T-cell (primary cell): ENCODE data around the gene THBS2. TPM values are rescaled to one million over a fixed set of nuclear protein-coding genes. Genes with fewer than 3 reads are reported as not detected.

ENCODE experiments used
- ATAC-seq, 4 experiments: fragments of 200-7000 bp in 3 of 4; fragments of 150-1000 bp in 1 of 4; cut with Tn5 transposase; replicated peaks in 1 of 4; 1 replicate in 3 of 4; 2 replicates in 1 of 4; pipeline ENCODE4 v1.10.0; 2021; ENCODE audit warnings: moderate library complexity in 3 of 4, mild to moderate bottlenecking in 2 of 4, moderate number of reproducible peaks in 1 of 4
- CTCF ChIA-PET, 2 donors: fragments of 300-600 bp; sonication (Branson Sonifier 250); formaldehyde crosslinking; loops; one replicate each; lab custom pipeline; 2022; ENCODE audit warnings: antibody characterized with exemption in 2 of 2; lab: Charles Lee
- POLR2A ChIA-PET, 2 donors: fragments of 300-600 bp; sonication (Branson Sonifier 250); formaldehyde crosslinking; loops; one replicate each; lab custom pipeline; 2022; ENCODE audit warnings: antibody characterized with exemption in 2 of 2; lab: Charles Lee
- DNase-seq, 35 experiments: peaks; one replicate each; pipeline versions ENCODE4 v3.0.0 to v3.0.0-alpha.2; 2013 to 2023
- H3K27ac ChIP-seq: one replicate; pipeline ENCODE4 v1.5.1; 2013; ENCODE audit warnings: low read length
- H3K27me3 ChIP-seq, 2 experiments: replicated peaks in 1 of 2; 1 replicate in 1 of 2; 2 replicates in 1 of 2; pipeline versions ENCODE4 v1.6.1 to v1.7.0; 2013; ENCODE audit warnings: low read length in 1 of 2, mixed read lengths in 1 of 2; ENCODE audit not compliant: control insufficient read depth in 2 of 2, insufficient read depth in 2 of 2; ENCODE audit errors: extremely low read depth in 1 of 2
- H3K36me3 ChIP-seq, 2 donors: 1 replicate in 1 of 2; 2 replicates in 1 of 2; pipeline versions ENCODE4 v1.6.1 to v1.7.0; 2013; ENCODE audit warnings: low read length in 1 of 2; ENCODE audit not compliant: control insufficient read depth in 2 of 2, insufficient read depth in 1 of 2; ENCODE audit errors: extremely low read depth in 1 of 2
- H3K4me1 ChIP-seq, 2 experiments: 1 replicate in 1 of 2; 2 replicates in 1 of 2; pipeline versions ENCODE4 v1.6.1 to v1.7.0; 2013; ENCODE audit warnings: low read length in 2 of 2, mixed read lengths in 1 of 2; ENCODE audit not compliant: insufficient read depth in 2 of 2, control insufficient read depth in 1 of 2; ENCODE audit errors: extremely low read depth in 1 of 2
- H3K4me3 ChIP-seq, 2 donors: 1 replicate in 1 of 2; 2 replicates in 1 of 2; pipeline versions ENCODE4 v1.5.1 to v1.7.0; 2013; ENCODE audit warnings: mild to moderate bottlenecking in 2 of 2, low read length in 1 of 2, moderate library complexity in 1 of 2; ENCODE audit not compliant: control insufficient read depth in 1 of 2; ENCODE audit errors: extremely low read depth in 1 of 2
- H3K9me3 ChIP-seq: 2 replicates; pipeline ENCODE4 v1.7.0; 2013
- H3K27ac Mint-ChIP-seq, 2 donors: one replicate each; pipeline ENCODE4 v1.8.0; 2020 to 2021; ENCODE audit warnings: mild to moderate bottlenecking in 2 of 2, mixed read lengths in 2 of 2
- H3K27me3 Mint-ChIP-seq, 2 donors: one replicate each; pipeline ENCODE4 v1.8.0; 2021 to 2022; ENCODE audit warnings: mixed read lengths in 2 of 2
- H3K36me3 Mint-ChIP-seq: one replicate; pipeline ENCODE4 v1.8.0; 2021; ENCODE audit warnings: mixed read lengths
- H3K4me1 Mint-ChIP-seq, 3 donors: one replicate each; pipeline ENCODE4 v1.8.0; 2020 to 2022; ENCODE audit warnings: mixed read lengths in 3 of 3, mild to moderate bottlenecking in 1 of 3
- H3K4me3 Mint-ChIP-seq, 3 donors: one replicate each; pipeline ENCODE4 v1.8.0; 2020 to 2022; ENCODE audit warnings: mild to moderate bottlenecking in 3 of 3, mixed read lengths in 3 of 3, moderate library complexity in 3 of 3
- H3K9me3 Mint-ChIP-seq, 3 donors: one replicate each; pipeline ENCODE4 v1.8.0; 2020 to 2022; ENCODE audit warnings: mixed read lengths in 3 of 3
- WGBS: methylation state at CpG from one replicate; pipeline ENCODE4 v1.1.5; 2013; ENCODE audit warnings: missing lambda C conversion rate; ENCODE audit not compliant: insufficient coverage; 5-methylcytosine and 5-hydroxymethylcytosine counted together
- total RNA-seq, 35 experiments: library from RNA in 6 of 35; stranded (reverse) in 6 of 35; fragments of 120-200 nt in 1 of 35; gene quantifications; one replicate each; pipeline versions ENCODE4 v1.2.1 to v1.2.4 and lab custom pipeline; 2013 to 2026

The THBS2 gene
- total RNA-seq, 5 donors from 2014 or later (not counting 1 experiment from before 2014, with no cell fraction given), result 0.09 to 0.39 (median 0.12) TPM; not detected in 2

- no peaks in the 10 kb centered on the region for H3K36me3 Mint-ChIP-seq
- 80% methylated on average over 8 of the region's 13 CpGs for WGBS
- ATAC-seq, result no peak
Measured at GRCh38 chr6:169229615-169230321, 23.9 kb downstream of the THBS2 start.

GRCh38 chr6:169227116-169227515 is 26.5 kb downstream of the THBS2 start:
- H3K4me3 Mint-ChIP-seq, result no peak overlapping the region
- H3K36me3 ChIP-seq, result no peaks in the 10 kb centered on the region
- ATAC-seq (no peak), DNase-seq (no peak)
- POLR2A ChIA-PET, result no interaction called here
- CTCF ChIA-PET, result no interaction called here
- 91% methylated on average over 10 of the region's 15 CpGs for WGBS
- no peaks in the 10 kb centered on the region for H3K4me1 ChIP-seq
- H3K9me3 Mint-ChIP-seq, result no peaks in the 10 kb centered on the region
- no peaks in the 10 kb centered on the region for H3K9me3 ChIP-seq
- H3K27ac Mint-ChIP-seq, result no peak overlapping the region
- H3K27ac ChIP-seq, result no peak overlapping the region
- no peak overlapping the region for H3K4me3 ChIP-seq
- H3K27me3 Mint-ChIP-seq, result peaks cover 14 to 18% of the 10 kb centered on the region in 2 donors
- no peaks in the 10 kb centered on the region for H3K36me3 Mint-ChIP-seq
- H3K27me3 ChIP-seq, result peaks cover 0 to 11% of the 10 kb centered on the region in 2 experiments
- H3K4me1 Mint-ChIP-seq, result no peaks in the 10 kb centered on the region

More at GRCh38 chr6:169229615-169230321, 23.9 kb downstream of the THBS2 start:
- no peak for DNase-seq
- Mint-ChIP-seq H3K4me3 (no peak overlapping the region), H3K9me3 (peaks cover 0 to 14% (median 14%) of the 10 kb centered on the region in 3 donors), H3K4me1 (no peaks in the 10 kb centered on the region), H3K27ac (no peak overlapping the region), H3K27me3 (peaks cover 12 to 14% of the 10 kb centered on the region in 2 donors)
- Histone ChIP-seq H3K4me3 (no peak overlapping the region), H3K27ac (no peak overlapping the region), H3K9me3 (no peaks in the 10 kb centered on the region), H3K4me1 (no peaks in the 10 kb centered on the region), H3K27me3 (peaks cover 0 to 3% of the 10 kb centered on the region in 2 experiments), H3K36me3 (no peaks in the 10 kb centered on the region)
- ChIA-PET POLR2A (no interaction called here), CTCF (no interaction called here)

- DNase-seq, result no peak
- Mint-ChIP-seq H3K27ac (no peak overlapping the region), H3K36me3 (no peaks in the 10 kb centered on the region), H3K27me3 (peaks cover 14 to 18% of the 10 kb centered on the region in 2 donors), H3K4me1 (no peaks in the 10 kb centered on the region), H3K9me3 (no peaks in the 10 kb centered on the region), H3K4me3 (no peak overlapping the region)
- Histone ChIP-seq H3K36me3 (no peaks in the 10 kb centered on the region), H3K4me1 (no peaks in the 10 kb centered on the region), H3K4me3 (no peak overlapping the region), H3K27me3 (peaks cover 0 to 11% of the 10 kb centered on the region in 2 experiments), H3K9me3 (no peaks in the 10 kb centered on the region), H3K27ac (no peak overlapping the region)
- ATAC-seq, result no peak
- POLR2A ChIA-PET, result no interaction called here
- WGBS, result 90% methylated on average over 2 of the region's 11 CpGs
- CTCF ChIA-PET, result no interaction called here
Measured at GRCh38 chr6:169225887-169226286, 27.8 kb downstream of the THBS2 start.

- H3K27ac Mint-ChIP-seq, result no peak overlapping the region
- H3K27me3 Mint-ChIP-seq, result peaks cover 14 to 18% of the 10 kb centered on the region in 2 donors
- Histone ChIP-seq H3K9me3 (no peaks in the 10 kb centered on the region), H3K4me1 (no peaks in the 10 kb centered on the region), H3K27ac (no peak overlapping the region), H3K4me3 (no peak overlapping the region), H3K27me3 (peaks cover 0 to 11% of the 10 kb centered on the region in 2 experiments), H3K36me3 (no peaks in the 10 kb centered on the region)
- no peak for ATAC-seq
- WGBS, result 89% methylated on average over 22 of the region's 23 CpGs
- DNase-seq, result no peak
- no peaks in the 10 kb centered on the region for H3K4me1 Mint-ChIP-seq
- POLR2A ChIA-PET, result interaction anchor here in 1 of 2 donors (0.6 kb wide), 1 partner anchor 319 kb away, joined by 4 read pairs; no protein-coding TSS in a partner anchor
- CTCF ChIA-PET, result no interaction called here
- no peaks in the 10 kb centered on the region for H3K36me3 Mint-ChIP-seq
- H3K4me3 Mint-ChIP-seq, result no peak overlapping the region
- no peaks in the 10 kb centered on the region for H3K9me3 Mint-ChIP-seq
Measured at GRCh38 chr6:169225131-169225576, 28.5 kb downstream of the THBS2 start.

- CTCF ChIA-PET, result no interaction called here
Measured at GRCh38 chr6:169224716-169225115, 28.9 kb downstream of the THBS2 start.

GRCh38 chr6:169224185-169224695 is 29.4 kb downstream of the THBS2 start:
- ChIA-PET CTCF (interaction anchor here in 1 of 2 donors (0.6 kb wide), 1 partner anchor 18 kb away, joined by 3 read pairs; no protein-coding TSS in a partner anchor), POLR2A (interaction anchor here in 1 of 2 donors (0.6 kb wide), 1 partner anchor 318 kb away, joined by 4 read pairs; no protein-coding TSS in a partner anchor)
- DNase-seq (no peak), ATAC-seq (no peak)
- Mint-ChIP-seq H3K27me3 (peaks cover 14 to 18% of the 10 kb centered on the region in 2 donors), H3K4me1 (no peaks in the 10 kb centered on the region), H3K4me3 (no peak overlapping the region), H3K9me3 (no peaks in the 10 kb centered on the region), H3K27ac (no peak overlapping the region), H3K36me3 (no peaks in the 10 kb centered on the region)
- no peak overlapping the region for H3K4me3 ChIP-seq
- H3K27ac ChIP-seq, result no peak overlapping the region
- peaks cover 0 to 11% of the 10 kb centered on the region in 2 experiments for H3K27me3 ChIP-seq
- H3K36me3 ChIP-seq, result no peaks in the 10 kb centered on the region
- H3K4me1 ChIP-seq, result no peaks in the 10 kb centered on the region
- WGBS, result 62% methylated on average over 9 of the region's 10 CpGs
- H3K9me3 ChIP-seq, result no peaks in the 10 kb centered on the region

More at GRCh38 chr6:169224716-169225115, 28.9 kb downstream of the THBS2 start:
- Mint-ChIP-seq H3K27me3 (peaks cover 14 to 18% of the 10 kb centered on the region in 2 donors), H3K4me3 (no peak overlapping the region), H3K4me1 (no peaks in the 10 kb centered on the region), H3K36me3 (no peaks in the 10 kb centered on the region), H3K9me3 (no peaks in the 10 kb centered on the region), H3K27ac (no peak overlapping the region)
- Histone ChIP-seq H3K9me3 (no peaks in the 10 kb centered on the region), H3K4me1 (no peaks in the 10 kb centered on the region), H3K4me3 (no peak overlapping the region), H3K27ac (no peak overlapping the region), H3K36me3 (no peaks in the 10 kb centered on the region), H3K27me3 (peaks cover 0 to 11% of the 10 kb centered on the region in 2 experiments)
- ATAC-seq, result no peak
- POLR2A ChIA-PET, result interaction anchor here in 1 of 2 donors (0.6 kb wide), 1 partner anchor 319 kb away, joined by 4 read pairs; no protein-coding TSS in a partner anchor
- 95% methylated on average over 2 of the region's 9 CpGs for WGBS
- no peak for DNase-seq
